Activated CD8-positive, alpha-beta memory T cell treated with anti-CD3 and anti-CD28 coated beads, Interleukin-2, amount 50 U/mL, for 4 hours (primary cell): ENCODE data around the gene GGA3.
"Not testable (repeated sequence)": the region's sequence is repeated elsewhere in the genome, so short reads cannot be mapped to it uniquely, and the experiment has no call there.

Experiments used
- DNase-seq: peaks from one replicate; pipeline ENCODE4 v3.0.0-alpha.2; 2020

The GGA3 gene

DNA sequence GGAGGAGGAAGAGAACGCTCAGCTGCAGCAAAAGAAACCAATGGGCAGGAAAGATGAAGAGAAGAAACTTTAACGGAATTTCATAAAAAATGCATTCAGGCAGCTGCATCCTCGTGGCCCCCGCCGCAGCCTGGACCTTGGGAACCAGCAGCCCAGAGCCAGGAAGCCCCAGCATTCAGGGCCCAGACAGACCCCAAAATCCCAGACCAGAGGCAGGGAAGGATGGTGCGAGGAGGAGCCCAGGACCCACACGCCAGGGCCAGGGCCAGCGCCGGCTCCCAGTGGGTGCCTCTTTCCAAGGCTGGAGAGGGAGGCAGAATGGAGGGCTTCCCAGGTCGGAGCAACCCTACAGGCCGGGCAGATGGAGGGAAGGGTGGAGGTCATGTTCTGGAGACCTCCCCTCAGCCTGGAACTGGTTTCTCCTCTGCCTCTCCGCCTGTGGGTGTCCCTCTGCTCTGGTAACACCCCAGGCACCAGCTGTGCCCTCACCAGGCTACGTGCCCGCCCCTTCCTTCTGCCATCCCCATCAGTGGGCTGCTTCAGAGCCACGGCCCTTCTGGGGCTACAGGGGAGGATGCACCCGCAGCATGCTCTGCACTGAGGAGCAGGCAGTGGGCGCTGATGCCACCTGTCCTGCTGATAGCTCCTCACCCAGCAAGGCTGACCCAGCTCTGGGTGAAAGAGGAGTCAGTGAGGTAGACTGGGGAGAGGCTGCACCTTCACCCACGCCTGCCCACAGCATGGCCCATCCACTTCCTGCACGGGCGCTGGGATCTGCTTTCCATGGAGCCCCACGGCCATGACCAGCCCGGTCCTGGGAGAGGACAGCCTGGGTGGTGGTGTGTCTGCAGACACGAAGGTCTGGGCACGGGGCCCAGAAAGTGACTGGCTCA, 10.8 kb upstream of the GGA3 start:
- DNase-seq = no peak

DNA sequence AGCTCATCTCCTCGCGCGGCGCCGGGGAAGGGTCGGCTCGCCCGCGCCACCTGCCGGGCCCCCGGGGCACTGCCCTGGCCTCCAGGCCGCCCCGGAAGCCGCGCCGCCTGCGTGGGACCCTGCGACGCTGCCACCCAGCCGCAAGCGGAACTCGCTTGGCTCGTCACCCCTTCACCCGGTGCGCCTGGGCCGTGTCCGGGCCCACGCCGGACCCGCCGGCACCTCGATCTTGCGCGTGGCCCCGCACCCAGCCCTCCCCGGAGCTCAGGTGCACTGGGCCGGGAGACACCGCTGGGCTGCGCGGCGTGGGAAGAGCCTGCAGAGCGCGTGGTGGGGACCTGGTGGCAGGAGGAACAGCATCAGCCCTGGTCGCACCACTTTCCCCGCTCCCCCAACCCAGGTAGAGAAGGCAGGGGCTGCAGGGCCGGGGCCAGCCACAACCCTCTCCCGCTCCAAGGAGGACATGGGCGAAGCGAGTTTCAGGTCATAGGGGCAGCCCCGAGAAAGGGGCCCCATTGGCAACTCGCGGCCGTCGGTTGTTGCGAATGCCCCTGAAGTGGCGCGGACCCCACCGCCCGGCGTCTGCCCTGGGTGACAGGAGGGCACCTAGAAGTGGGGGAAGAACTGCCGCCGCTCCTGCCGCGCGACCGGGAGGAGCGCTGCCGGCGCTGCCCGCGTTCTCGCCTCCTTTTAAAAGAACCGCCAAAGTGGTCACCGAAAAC, 10.0 kb upstream of the GGA3 start:
- peak; percentile 90 for DNase-seq

DNA sequence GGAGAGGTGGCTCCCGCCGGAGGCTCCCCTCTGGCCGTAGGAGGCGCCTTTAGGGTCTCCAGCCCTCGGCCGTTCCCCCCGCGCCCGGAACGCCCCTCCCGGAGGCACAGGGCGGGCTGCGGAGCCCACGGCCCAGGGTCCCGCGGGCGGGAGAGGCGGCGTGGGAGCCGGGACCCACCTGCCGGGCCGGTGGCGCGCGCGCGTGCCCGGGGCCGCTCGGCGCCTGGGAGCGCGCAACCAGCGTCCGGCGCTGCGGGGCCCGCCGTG, 9.5 kb upstream of the GGA3 start, which contains the start of gene MIF4GD:
MIF4GD (minus strand) TSS at position 266 of the 267 bp plus-strand sequence. CDS start 1,036 bp downstream, outside the sequence.
- no peak for DNase-seq

DNA sequence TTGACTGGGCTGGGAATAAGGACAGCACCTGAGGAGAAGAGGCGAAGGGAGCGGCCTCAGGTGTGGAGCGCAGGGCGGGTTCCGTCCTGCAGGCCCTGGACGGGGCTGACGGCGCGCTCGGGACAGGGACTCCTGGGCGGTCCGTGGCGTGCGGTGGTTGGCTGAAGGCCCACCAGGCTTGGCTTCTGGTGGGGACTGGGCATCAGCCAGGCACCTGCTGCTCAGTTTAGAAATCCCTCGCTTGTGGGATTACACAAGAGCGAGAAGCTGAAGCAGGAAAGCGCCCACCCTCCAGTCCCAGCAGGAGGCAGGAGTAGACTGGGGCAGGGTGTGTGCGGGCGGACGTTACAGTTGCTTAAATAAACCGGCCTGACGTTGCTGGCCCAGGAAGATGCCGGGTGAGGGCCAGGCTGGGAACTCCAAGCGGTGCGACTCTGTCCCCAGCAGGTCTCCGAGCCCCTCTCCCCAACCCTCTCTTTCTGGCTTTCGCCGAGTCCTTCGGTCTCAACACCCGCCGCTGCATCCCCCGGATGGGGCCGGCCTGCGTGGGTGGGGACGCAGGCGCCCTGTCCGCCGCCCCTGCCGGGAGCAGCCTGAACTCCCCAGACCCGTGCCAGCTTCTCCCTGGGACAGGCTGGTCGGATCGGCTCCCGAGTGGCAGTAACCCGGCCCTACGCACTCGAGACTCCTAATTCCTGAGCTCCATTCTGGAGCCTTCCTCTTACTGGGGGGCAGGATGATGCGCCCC, 9.0 kb upstream of the GGA3 start:
- peak; percentile 50 for DNase-seq

DNA sequence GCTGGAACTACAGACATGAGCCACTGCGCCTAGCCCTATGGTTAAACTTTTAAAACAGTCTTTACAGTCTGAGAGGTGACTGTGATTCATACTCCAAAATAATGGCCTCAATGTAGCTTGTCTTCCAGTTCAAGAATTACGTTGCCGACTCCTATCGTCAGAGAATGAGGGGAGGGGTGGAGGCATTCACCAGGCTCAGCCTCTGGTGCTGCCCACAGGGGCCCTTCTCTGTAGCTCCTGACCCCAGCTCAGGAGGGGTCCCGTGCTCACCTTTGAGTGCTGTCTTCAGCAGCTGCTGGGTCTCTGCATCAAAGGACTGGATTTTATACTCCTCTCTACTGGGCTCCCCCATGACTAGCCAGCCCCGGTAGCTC, 8.4 kb upstream of the GGA3 start:
- no peak for DNase-seq

DNA sequence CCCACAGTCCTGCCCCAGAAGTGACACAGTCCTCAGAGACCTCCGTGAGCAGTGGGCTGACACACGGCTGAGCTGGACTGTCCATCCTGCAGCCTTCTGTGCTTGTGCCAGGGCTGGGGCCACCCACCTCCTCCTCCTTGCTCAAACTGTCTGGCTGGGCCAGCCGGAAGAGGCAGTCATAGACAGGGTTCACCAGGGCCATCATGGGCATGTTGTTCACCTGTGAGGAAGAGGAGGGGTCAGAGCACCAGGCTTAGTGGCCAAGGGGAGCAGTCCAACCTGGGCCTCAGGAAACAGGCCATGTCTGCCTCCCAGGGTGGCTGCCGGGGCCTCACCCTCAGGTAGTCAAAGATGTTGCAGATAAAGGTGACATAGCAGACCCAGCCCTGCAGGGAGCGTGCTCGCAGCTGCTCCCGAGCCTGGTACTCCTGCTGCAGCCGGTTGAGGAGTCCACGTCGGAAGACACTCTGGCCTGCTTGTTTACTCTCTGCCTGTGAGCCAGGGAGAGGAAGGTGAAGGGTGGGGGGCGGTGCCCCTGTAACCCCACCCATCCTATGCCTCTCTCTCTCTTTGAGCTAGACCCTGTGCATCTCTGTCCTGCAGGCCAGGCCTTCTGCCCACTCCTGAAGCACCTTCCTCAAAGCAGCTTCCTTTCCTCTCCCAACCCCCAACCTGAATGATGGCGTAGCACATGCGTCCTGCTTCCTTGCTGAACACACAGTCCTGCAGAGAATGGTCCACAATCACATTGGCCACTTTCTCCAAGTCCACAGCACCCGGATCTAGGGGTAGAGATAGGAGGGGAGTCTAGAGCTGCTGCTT, 6.2 kb upstream of the GGA3 start:
- DNase-seq = no peak

DNA sequence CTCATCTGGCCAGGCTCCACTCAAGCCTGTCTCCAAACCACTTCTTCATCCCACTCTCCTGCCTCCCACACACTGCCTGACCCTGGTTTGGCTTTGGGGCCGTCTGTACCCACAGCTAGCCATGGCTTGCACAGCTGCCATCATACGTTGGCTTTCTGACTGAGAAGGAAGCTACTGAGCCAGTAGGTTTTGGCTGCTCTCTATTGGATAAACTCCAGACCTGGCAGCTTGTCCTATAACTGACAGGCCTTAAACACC, 5.7 kb upstream of the GGA3 start:
- DNase-seq = no peak

DNA sequence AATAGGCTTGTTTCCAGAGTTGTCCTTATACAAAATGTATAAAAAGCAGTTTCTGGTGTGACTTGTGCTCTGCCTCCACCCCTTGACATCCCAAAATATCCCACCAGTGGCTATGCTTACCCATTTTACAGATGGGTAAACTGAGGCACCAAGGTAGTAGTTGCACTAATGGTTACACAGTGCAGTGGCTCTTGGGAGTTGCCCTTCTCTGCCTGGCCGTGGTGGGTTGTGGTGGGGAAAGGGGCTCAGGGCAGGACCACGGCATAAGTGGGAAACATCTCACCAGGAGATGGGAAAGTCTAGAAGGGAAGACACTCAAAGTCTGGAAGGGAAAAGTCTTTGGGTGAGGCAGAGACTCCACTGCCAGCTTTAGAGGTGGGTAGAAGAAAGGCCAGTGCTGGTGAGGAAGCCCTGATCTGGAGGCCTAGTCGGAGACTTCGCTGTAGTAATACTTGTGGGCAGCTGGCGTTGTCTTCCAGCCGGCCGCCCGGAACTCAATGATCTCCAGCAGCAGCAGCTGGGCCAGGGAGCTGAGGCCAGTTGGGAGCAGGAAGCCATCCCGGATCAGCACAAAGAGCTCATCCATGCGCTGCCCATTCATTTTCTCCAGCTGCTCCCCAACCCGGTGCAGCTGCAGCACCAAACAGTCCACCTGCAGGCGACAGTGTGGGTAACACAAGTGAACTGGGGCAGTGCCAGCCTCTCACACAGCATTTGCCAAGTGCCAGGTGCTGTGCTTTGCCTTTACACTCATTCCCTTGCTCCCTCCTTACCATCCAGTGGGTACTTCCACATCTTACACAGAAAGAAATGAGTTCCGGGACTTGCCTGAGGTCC, 5.1 kb upstream of the GGA3 start:
- DNase-seq = no peak

DNA sequence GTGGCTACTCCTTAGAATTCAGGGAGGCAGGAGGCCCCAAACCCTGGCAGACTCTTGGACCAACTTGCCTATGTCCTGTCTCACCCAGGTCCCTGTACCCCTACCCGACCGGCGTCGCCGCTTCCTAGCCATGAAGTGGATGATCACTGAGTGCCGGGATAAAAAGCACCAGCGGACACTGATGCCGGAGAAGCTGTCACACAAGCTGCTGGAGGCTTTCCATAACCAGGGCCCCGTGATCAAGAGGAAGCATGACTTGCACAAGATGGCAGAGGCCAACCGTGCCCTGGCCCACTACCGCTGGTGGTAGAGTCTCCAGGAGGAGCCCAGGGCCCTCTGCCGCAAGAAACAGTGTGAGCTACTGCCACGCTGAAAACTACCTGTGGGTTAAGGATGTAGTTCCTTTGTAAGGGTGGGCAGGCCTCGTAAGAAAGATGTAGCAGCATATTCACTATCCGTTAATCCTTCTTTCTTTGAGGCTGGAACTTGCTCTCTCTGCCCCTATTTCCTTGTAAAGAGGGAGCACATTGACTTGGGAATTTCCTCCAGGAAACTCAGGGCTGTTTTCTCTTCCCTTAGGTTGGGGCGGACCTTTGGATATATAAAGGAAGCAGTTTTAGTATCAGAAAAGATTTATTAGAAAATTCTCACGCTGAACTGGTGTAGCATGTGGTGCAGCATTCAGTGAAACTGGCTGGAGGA, 4.4 kb upstream of the GGA3 start:
- no peak for DNase-seq

DNA sequence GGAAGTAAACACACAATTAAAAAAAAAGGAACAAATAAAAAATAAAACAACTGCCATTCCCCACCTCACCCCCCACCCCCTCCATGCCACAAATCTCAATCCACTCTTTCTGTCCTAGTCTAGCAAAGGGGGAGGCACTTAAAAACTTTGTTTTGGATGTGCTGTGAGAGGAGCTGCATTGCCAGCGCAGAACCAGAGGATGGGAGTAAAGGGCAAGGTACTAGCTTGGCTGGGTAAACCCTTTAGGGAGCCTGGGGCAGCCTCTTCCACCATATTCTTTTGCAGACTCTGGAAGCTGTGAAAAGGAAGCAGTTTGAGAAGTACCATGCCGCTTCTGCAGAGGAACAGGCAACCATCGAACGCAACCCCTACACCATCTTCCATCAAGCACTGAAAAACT, 1.6 kb upstream of the GGA3 start:
- no peak for DNase-seq

DNA sequence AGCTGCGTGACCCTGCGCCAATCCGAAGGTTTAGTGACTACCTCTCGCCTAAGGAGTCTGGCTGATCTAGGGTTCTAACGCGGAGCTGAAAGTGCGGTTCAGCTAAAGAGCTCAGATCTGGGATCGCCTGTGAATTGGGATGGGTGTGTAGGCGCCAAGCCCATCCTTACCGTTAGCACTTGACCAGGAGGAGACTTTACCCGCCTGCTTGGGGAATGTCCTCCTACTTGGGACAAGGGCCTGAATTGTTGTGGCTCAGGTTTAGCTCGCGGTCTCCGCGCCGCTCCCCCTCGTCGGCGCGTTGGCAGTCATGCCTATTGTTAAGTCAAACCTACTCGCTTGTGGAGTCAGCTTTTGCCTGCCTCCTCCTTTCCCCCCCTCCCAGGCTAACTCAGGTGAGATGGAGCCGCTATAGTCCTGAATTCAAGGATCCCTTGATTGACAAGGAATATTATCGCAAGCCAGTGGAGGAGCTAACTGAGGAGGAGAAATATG, 753 bp upstream of the GGA3 start:
- no peak for DNase-seq

DNA sequence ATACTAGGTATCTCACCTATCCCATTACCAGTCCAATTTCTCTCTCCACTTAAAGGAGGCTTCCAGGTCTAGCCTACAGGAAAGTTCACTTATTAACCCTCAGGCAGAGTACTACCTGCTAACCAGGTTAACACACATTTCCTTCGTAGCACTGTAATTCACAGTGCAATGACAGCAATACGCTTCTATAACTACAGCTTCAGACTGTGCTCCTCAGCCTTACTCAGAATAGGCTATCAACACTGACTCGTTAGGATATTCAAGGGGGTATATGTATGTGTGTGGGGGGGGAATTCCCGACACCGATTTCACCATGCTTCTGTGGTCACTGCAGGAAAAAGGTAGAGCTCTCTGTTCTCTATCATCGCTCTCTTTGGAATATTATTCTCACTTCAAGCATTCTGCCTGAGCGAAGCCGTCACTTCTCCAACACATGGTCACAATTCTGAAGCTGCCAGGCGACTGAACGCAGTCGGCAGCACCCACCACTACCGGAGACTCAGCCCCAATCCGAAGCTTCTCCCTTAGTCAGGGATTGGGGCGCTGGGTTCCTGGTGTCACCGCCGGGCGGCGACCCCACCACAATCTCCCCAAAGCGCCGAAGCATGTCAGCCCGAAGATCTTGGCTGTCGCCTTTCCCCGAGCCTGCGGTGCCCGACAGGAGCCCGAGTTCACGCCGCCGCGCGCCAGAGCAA, 618 bp downstream of the GGA3 start:
- no peak for DNase-seq

DNA sequence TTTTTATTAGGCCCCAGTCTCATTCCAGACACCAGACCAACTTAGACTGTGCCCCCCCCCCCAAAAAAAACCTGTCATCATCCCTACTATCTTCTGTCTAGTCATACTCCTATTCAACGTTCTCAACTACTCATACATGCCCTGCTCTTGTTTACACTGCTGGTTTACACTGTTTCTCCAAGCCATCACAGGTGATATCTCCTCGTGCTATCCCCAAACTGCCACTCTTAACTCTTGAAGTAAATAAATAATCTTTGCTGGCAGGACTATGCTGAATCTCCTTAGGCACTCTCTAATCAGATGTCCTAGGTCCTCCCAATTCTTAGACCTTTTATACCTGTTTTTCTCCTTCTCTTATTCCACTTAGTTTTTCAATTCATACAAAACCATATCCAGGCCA, 4.2 kb downstream of the GGA3 start:
- DNase-seq = not testable (repeated sequence)

DNA sequence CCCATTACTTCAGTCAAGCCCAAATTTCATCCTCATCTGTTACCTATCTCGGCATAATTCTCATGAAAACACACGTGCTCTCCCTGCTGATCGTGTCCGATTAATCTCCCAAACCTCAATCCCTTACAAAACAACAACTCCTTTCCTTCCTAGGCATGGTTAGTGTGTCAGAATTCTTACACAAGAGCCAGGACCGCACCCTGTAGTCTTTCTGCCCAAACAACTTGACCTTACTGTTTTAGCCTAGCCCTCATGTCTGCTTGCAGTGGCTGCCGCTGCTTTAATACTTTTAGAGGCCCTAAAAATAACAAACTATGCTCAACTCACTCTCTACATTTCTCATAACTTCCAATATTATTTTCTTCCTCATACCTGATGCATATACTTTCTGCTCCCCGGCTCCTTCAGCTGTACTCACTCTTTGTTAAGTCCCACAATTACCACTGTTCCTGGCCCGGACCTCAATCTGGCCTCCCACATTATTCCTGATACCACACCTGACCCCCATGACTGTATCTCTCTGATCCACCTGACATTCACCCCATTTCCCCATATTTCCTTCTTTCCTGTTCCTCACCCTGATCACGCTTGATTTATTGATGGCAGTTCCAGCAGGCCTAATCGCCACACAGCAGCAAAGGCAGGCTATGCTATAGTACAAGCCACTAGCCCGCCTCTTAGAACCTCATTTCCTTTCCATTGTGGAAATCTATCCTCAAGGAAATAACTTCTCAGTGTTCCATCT, 5.3 kb downstream of the GGA3 start:
- DNase-seq = not testable (repeated sequence)

DNA sequence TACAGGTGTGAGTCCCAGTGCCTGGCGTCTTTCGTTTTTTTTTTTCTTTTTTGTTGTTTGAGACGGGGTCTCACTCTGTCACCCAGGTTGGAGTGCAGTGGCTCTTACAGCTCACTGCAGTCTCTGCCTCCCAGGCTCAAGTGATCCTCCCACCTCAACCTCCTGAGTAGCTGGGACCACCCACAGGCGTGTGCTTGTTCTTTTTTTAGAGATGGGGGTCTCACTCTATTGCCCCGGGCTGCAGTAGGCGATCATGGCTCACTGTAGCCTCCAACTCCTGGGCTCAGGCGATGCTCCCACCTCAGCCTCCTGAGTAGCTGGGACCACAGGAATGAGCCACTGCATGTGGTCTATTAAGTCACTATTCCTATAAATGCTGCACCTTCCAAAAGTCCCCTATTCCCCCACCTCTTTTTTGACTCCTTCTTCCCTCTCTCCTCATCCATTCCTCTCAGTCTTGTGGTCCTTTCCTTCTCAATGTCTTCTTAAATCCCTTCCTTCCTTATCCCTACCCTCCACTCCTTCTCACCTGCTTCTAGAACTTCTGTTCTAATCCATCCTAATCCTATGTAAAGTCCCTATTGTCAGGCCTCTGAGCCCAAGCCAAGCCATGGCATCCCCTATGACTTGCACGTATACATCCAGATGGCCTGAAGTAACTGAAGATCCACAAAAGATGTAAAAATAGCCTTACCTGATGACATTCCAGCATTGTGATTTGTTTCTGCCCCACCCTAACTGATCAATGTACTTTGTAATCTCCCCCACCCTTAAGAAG, 9.2 kb downstream of the GGA3 start:
- DNase-seq = no peak

DNA sequence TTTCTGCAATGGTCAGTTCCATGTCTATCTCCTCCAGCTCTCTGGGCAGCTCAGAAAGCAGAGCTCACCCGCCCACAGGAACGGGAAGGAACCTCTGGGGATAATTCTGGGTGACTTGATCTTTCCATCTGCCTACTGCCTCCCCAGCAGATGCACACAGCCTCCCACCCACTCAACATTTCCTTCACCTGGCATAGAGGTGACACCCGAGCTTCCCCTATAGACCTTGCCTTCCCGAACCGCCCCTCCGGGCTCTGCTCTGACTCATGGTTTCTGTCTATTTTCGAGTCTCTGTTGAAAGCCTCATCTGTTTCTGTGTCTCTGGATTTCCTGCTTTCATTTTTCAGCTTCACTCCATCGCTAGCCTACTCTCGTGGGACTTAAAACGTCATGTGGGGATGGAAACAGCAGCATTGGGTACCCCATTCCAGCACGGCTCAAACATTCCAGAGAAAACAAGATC, 11.4 kb downstream of the GGA3 start:
- peak; percentile 79 for DNase-seq

DNA sequence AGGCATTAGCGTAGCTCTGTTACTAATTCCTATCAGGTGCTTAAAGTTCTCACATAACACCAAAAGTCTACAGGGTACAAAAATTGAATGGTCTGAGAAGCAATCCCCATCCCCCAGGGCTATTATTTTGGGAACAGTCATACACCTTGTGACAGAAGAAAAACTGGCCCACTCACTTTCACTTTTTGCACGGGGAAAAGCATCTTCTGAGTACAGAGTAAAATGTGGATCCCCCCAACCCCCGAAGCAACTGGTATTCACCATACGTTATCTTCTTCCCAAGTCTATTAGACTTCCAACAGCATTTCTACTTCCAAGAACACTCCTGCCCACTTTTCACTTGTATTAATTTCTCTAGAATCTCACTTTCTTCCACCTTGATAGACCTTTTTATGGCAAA, 11.8 kb downstream of the GGA3 start:
- DNase-seq = no peak

DNA sequence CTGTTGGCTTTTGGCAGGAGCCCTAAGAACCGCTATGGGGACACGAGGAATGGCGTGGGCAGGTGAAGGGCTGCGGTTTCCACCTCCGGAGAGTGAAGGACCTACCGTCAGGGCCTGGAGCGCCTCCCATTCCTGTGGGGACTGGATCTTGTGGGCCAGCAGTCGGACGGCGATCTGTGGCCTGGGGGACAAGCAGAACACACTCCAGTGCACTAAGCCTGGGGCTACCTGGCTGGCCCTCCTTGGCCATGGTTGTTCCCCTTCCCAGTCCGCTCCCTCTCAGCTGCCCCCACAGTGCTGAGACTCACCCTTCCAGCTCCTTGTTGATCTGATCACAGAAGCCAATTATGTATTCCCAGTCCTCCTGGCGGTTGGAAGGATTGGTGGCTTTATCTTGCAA, 15.0 kb downstream of the GGA3 start:
- no peak for DNase-seq

DNA sequence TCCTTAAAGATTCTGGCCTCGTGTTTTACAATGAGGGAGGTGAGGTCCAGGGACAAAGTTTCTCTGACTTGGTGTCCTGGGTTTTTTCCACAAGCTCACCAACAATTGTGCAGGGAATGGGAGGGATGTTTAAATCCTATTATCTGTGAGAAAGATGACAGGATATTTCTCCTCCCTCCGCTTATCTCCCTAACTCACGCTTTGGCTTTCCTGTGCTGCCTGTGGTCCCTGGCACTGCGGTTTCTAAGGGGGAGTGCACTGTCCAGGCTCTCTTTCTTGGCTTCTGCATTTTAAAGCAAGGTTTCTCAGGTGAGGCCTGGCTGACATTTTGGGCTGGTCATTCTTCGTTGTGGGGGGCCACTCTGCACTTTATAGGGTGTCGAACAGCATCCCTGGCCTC, 16.4 kb downstream of the GGA3 start:
- DNase-seq = no peak
